ENCODE measurements around the gene MRPS15. TPM values are rescaled to one million over a fixed set of nuclear protein-coding genes. Genes with fewer than 3 reads are reported as not detected.
A peak's percentile ranks its signal among the peaks of the same experiment; 100 is the strongest.

The MRPS15 gene
- total and polyA plus RNA-seq, 4 experiments from 2014 or later: 32.5 to 86.0 (median 50.7) TPM

- H3K27ac ChIP-seq (ENCODE audit: low read depth, low read length): no peak overlapping the region
- H3K27me3 ChIP-seq (ENCODE audit: insufficient read depth, low read length): no peaks in the 10 kb centered on the region
- Mint-ChIP-seq H3K4me1 (peaks cover 15 to 34% (median 23%) of the 10 kb centered on the region in 4 donors), H3K4me3 (no peak overlapping the region), H3K36me3 (peaks cover 0 to 14% of the 10 kb centered on the region in 2 donors), H3K27me3 (no peaks in the 10 kb centered on the region), H3K27ac (no peak overlapping the region), H3K9me3 (no peaks in the 10 kb centered on the region)
- CTCF ChIA-PET (ENCODE audit: partially characterized antibody): no interaction called here
- POLR2A ChIA-PET (ENCODE audit: partially characterized antibody): no interaction called here
- H3K9me3 ChIP-seq (ENCODE audit: control insufficient read depth in 1 of 2, low read length in 2 of 2): no peaks in the 10 kb centered on the region
- intact Hi-C loops (cut with micrococcal nuclease): no loop called here
- H3K4me1 ChIP-seq (ENCODE audit: insufficient read depth, low read length): peaks cover 19% of the 10 kb centered on the region
- DNase-seq: no peak
- H3K4me3 ChIP-seq (ENCODE audit: low read length in 2 of 2): no peak overlapping the region
- peaks cover under 1% of the 10 kb centered on the region for H3K36me3 ChIP-seq (ENCODE audit: insufficient read depth, low read length)
Measured at GRCh38 chr1:36467027-36467410, 2.8 kb upstream of the MRPS15 start.

DNA sequence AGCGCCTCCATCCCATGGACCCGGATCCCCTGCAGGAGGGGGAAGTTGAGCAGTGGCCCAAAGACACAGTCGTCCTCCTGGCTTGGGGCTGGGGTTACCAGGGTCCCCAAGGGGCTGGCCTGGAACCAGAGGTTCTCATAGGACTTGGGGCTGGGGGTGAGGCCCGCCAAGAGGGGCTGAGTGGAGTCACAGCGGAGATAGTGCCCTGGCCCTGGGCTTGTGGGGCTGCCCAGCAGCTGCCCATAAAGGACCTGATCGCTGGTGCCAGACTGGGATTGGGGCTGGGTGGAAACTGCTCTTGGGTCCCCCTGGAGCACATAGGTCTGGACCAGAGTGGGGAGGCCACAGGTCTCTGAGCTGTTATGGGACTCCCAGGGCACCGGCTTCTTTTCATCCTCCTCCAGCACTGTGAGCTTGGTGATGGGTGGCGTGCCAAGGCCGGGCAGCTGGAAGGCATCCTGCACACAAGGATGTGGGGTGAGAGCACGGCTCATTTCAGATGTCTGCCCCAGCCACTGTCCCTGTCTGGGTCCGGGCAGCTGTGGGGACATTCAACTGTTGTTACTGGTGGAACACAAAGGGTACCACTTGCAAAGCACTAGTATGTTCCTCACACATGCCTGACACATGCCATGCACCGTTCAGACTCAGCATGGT lies 2.3 kb upstream of the MRPS15 start:
- no peak for DNase-seq
- intact Hi-C loops (cut with micrococcal nuclease): no loop called here
- H3K27ac ChIP-seq (ENCODE audit: low read depth, low read length): no peak overlapping the region
- Mint-ChIP-seq H3K36me3 (peaks cover 0 to 14% of the 10 kb centered on the region in 2 donors), H3K9me3 (no peaks in the 10 kb centered on the region), H3K4me3 (no peak overlapping the region), H3K27me3 (no peaks in the 10 kb centered on the region), H3K4me1 (peaks cover 15 to 36% (median 25%) of the 10 kb centered on the region in 4 donors), H3K27ac (no peak overlapping the region)
- no peaks in the 10 kb centered on the region for H3K27me3 ChIP-seq (ENCODE audit: insufficient read depth, low read length)
- H3K4me3 ChIP-seq (ENCODE audit: low read length in 2 of 2): no peak overlapping the region
- peaks cover 6% of the 10 kb centered on the region for H3K36me3 ChIP-seq (ENCODE audit: insufficient read depth, low read length)
- ChIA-PET CTCF (ENCODE audit: partially characterized antibody) (no interaction called here), POLR2A (ENCODE audit: partially characterized antibody) (no interaction called here)
- H3K9me3 ChIP-seq (ENCODE audit: control insufficient read depth in 1 of 2, low read length in 2 of 2): no peaks in the 10 kb centered on the region
- H3K4me1 ChIP-seq (ENCODE audit: insufficient read depth, low read length): peaks cover 19% of the 10 kb centered on the region

DNA sequence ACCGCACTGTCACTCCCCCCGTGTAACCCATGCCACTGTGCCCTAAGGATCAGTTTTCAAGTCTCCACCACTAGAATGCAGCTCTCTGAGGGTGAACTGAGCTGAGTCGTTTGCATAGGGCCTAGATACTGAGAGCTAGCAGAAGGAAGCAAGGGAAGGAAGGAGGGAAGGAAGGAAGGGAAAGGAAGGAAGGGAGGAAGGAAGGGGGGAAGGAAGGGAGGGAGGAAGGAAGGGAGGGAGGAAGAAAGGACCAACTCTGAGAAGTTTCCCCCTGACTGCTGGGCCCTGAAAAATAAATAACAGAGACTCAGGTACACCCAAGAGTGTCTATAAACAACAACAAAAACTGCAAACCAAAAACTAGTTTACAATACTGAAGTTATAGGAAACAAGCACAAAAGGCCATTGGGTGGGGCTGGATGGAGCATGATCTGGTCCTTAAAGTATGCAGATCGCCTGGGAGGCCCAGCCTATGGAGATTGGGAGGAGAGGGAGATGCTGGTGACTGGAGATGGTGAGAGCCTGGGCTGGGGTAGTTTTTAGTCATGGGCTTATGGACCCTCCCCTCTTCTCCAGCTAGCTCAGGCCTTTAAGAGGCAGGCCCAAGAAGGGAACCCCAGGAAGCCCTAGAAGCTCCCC lies 1.7 kb upstream of the MRPS15 start:
- H3K4me3 Mint-ChIP-seq: peak overlapping the region in 1 of 8 donors; percentile 4
- peak overlapping the region in 5 of 7 donors; percentile 41 to 98 (median 98) for H3K27ac Mint-ChIP-seq
- CTCF ChIA-PET (ENCODE audit: partially characterized antibody): no interaction called here
- Histone ChIP-seq H3K4me3 (ENCODE audit: low read length in 2 of 2) (no peak overlapping the region), H3K27ac (ENCODE audit: low read depth, low read length) (no peak overlapping the region), H3K27me3 (ENCODE audit: insufficient read depth, low read length) (no peaks in the 10 kb centered on the region), H3K9me3 (ENCODE audit: control insufficient read depth in 1 of 2, low read length in 2 of 2) (no peaks in the 10 kb centered on the region), H3K36me3 (ENCODE audit: insufficient read depth, low read length) (peaks cover 12% of the 10 kb centered on the region), H3K4me1 (ENCODE audit: insufficient read depth, low read length) (peaks cover 19% of the 10 kb centered on the region)
- H3K36me3 Mint-ChIP-seq: peaks cover 0 to 17% of the 10 kb centered on the region in 2 donors
- no peaks in the 10 kb centered on the region for H3K27me3 Mint-ChIP-seq
- intact Hi-C loops (cut with micrococcal nuclease): loop anchor here (2.0 kb wide), 2 partner anchors 377 to 535 kb away; partner anchors contain the start of genes ADPRS and AGO3
- H3K4me1 Mint-ChIP-seq: peaks cover 15 to 41% (median 28%) of the 10 kb centered on the region in 4 donors
- POLR2A ChIA-PET (ENCODE audit: partially characterized antibody): no interaction called here
- no peak for DNase-seq
- no peaks in the 10 kb centered on the region for H3K9me3 Mint-ChIP-seq

GRCh38 chr1:36464605-36465393 lies 615 bp upstream of the MRPS15 start:
- CTCF ChIA-PET (ENCODE audit: partially characterized antibody): no interaction called here
- intact Hi-C loops (cut with micrococcal nuclease): loop anchor here (1.0 to 5.0 kb wide), 5 partner anchors 14 to 1228 kb away; partner anchors contain the start of genes ADPRS, AGO3, CDCA8 and OSCP1

DNA sequence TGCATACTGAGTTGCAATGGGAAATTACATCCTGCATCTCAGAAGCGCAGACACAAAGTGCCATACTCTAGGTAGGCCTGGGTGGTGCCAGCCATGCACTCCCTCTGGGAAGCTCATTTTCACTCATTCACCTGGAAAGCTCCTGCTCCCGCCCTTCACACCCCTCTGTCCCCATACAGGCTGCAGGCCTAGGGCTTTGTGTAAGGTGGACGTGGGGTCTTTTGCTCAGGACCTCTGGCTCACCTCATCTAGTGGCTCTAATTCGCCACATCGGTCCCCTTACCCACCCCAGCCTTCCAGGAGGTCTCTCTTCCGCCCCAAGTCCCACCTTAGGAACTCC lies 751 bp downstream of the MRPS15 start:
- ChIA-PET CTCF (ENCODE audit: partially characterized antibody) (no interaction called here), POLR2A (ENCODE audit: partially characterized antibody) (interaction anchor here (0.8 to 2.5 kb wide), 7 partner anchors 8 to 1015 kb away, joined by 3 to 51 read pairs (median 4); partner anchors contain the start of genes OSCP1 and THRAP3)
- H3K27me3 ChIP-seq (ENCODE audit: insufficient read depth, low read length): no peaks in the 10 kb centered on the region
- peak overlapping the region; percentile 80 for H3K27ac ChIP-seq (ENCODE audit: low read depth, low read length)
- H3K27ac Mint-ChIP-seq: peak overlapping the region; percentile 95 to 98 (median 97)
- H3K9me3 Mint-ChIP-seq: no peaks in the 10 kb centered on the region
- no peaks in the 10 kb centered on the region for H3K27me3 Mint-ChIP-seq
- peak overlapping the region; percentile 83 to 87 for H3K4me3 ChIP-seq (ENCODE audit: low read length in 2 of 2)
- DNase-seq: no peak
- H3K4me1 Mint-ChIP-seq: peaks cover 20 to 56% (median 36%) of the 10 kb centered on the region in 4 donors
- H3K4me3 Mint-ChIP-seq: peak overlapping the region; percentile 96 to 99 (median 98)
- peaks cover 25% of the 10 kb centered on the region for H3K36me3 ChIP-seq (ENCODE audit: insufficient read depth, low read length)
- peaks cover 28% of the 10 kb centered on the region for H3K4me1 ChIP-seq (ENCODE audit: insufficient read depth, low read length)
- H3K9me3 ChIP-seq (ENCODE audit: control insufficient read depth in 1 of 2, low read length in 2 of 2): no peaks in the 10 kb centered on the region
- intact Hi-C loops (cut with micrococcal nuclease): loop anchor here (5.0 kb wide), 1 partner anchor 1229 kb away; the partner anchor contains the start of gene CDCA8
- peaks cover 4 to 34% of the 10 kb centered on the region in 2 donors for H3K36me3 Mint-ChIP-seq

More at GRCh38 chr1:36464605-36465393, 615 bp upstream of the MRPS15 start:
- Histone ChIP-seq H3K27me3 (ENCODE audit: insufficient read depth, low read length) (no peaks in the 10 kb centered on the region), H3K27ac (ENCODE audit: low read depth, low read length) (peak overlapping the region; percentile 80), H3K9me3 (ENCODE audit: control insufficient read depth in 1 of 2, low read length in 2 of 2) (no peaks in the 10 kb centered on the region), H3K4me1 (ENCODE audit: insufficient read depth, low read length) (peaks cover 19% of the 10 kb centered on the region), H3K4me3 (ENCODE audit: low read length in 2 of 2) (peak overlapping the region; percentile 83 to 87), H3K36me3 (ENCODE audit: insufficient read depth, low read length) (peaks cover 20% of the 10 kb centered on the region)
- no peak for DNase-seq
- Mint-ChIP-seq H3K4me1 (peaks cover 15 to 44% (median 29%) of the 10 kb centered on the region in 4 donors), H3K36me3 (peaks cover 0 to 24% of the 10 kb centered on the region in 2 donors), H3K27ac (peak overlapping the region; percentile 95 to 98 (median 97)), H3K4me3 (peak overlapping the region; percentile 96 to 99 (median 98)), H3K27me3 (no peaks in the 10 kb centered on the region), H3K9me3 (no peaks in the 10 kb centered on the region)
- POLR2A ChIA-PET (ENCODE audit: partially characterized antibody): interaction anchor here (1.0 to 2.5 kb wide), 12 partner anchors 10 to 1050 kb away, joined by 3 to 51 read pairs (median 4); partner anchors contain the start of genes AGO3, LSM10, MEAF6 and OSCP1

DNA sequence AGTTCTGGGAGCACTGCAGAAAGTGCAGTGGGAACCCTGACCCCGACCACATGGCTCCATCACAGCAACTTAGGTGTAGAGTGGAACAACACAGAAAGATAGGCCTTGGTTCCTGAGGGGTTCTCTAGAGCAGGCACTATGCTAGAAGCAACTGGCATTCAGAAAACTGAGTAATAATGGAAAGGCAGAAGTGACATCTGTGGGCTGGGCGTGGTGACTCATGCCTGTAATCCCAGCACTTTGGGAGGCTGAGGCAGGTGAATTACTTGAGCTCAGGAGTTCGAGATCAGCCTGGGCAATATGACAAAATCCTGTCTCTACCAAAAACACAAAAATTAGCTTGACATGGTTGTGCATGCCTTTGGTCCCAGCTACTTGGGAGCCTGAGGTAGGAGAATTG lies 5.3 kb downstream of the MRPS15 start:
- peaks cover 20 to 51% of the 10 kb centered on the region in 2 donors for H3K36me3 Mint-ChIP-seq
- no peaks in the 10 kb centered on the region for H3K9me3 ChIP-seq (ENCODE audit: control insufficient read depth in 1 of 2, low read length in 2 of 2)
- H3K4me1 Mint-ChIP-seq: peaks cover 24 to 63% (median 41%) of the 10 kb centered on the region in 4 donors
- peak overlapping the region in 5 of 7 donors; percentile 35 to 82 (median 78) for H3K27ac Mint-ChIP-seq
- no peak overlapping the region for H3K4me3 ChIP-seq (ENCODE audit: low read length in 2 of 2)
- no peak overlapping the region for H3K27ac ChIP-seq (ENCODE audit: low read depth, low read length)
- peaks cover 43% of the 10 kb centered on the region for H3K4me1 ChIP-seq (ENCODE audit: insufficient read depth, low read length)
- intact Hi-C loops (cut with micrococcal nuclease): no loop called here
- CTCF ChIA-PET (ENCODE audit: partially characterized antibody): interaction anchor here (0.7 to 1.5 kb wide), 2 partner anchors 116 to 135 kb away, joined by 3 read pairs; no protein-coding TSS in a partner anchor
- POLR2A ChIA-PET (ENCODE audit: partially characterized antibody): interaction anchor here (0.6 kb wide), 1 partner anchor 1425 kb away, joined by 4 read pairs; no protein-coding TSS in a partner anchor
- H3K9me3 Mint-ChIP-seq: no peaks in the 10 kb centered on the region
- peaks cover 39% of the 10 kb centered on the region for H3K36me3 ChIP-seq (ENCODE audit: insufficient read depth, low read length)
- no peaks in the 10 kb centered on the region for H3K27me3 ChIP-seq (ENCODE audit: insufficient read depth, low read length)
- DNase-seq: no peak
- peak overlapping the region in 4 of 8 donors; percentile 20 to 78 (median 69) for H3K4me3 Mint-ChIP-seq
- H3K27me3 Mint-ChIP-seq: no peaks in the 10 kb centered on the region

Measured in CD4-positive, alpha-beta memory T cell (primary cell).